Measurements from ENCODE around the gene IDUA.

The IDUA gene

DNA sequence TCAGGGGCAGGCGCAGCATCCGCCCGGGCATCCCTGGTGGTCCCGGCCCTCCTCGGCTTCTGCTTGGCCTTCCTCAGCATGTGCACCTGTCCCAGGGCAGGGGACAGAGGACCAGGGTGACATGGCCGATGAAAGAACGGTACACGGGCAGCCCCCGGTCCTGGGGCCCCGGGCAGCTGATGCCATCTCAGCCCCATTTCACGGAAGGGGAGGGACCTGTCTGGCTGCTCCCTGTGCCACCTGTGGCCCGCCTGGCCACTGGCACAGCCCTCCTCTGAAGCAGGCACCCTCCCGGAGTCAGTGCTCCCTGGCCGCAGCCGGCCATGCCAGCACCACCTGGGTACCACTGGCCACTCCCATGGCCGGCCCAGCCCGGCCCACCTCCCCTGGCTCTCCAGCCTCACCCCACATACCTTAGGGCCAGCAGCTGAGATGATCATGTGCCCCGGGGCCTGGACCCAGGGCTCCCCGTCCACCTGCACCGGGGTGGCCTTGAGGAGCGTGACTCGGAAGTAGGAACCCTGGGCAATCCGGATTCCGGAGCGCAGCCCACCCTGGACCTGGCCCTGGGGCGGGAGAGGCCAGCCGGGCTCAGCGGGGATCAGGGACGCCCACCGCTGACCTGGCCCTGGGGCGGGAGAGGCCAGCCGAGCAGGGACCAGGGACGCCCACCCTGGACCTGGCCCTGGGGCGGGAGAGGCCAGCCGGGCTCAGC lies 26.1 kb upstream of the IDUA start:
- no peak overlapping the region for H3K27ac ChIP-seq
- H3K27me3 ChIP-seq, result no peaks in the 10 kb centered on the region
- intact Hi-C loops (cut with DNase I; ENCODE audit: low total_unique reads), result no loop called here
- TF ChIP-seq, protein P1, sequence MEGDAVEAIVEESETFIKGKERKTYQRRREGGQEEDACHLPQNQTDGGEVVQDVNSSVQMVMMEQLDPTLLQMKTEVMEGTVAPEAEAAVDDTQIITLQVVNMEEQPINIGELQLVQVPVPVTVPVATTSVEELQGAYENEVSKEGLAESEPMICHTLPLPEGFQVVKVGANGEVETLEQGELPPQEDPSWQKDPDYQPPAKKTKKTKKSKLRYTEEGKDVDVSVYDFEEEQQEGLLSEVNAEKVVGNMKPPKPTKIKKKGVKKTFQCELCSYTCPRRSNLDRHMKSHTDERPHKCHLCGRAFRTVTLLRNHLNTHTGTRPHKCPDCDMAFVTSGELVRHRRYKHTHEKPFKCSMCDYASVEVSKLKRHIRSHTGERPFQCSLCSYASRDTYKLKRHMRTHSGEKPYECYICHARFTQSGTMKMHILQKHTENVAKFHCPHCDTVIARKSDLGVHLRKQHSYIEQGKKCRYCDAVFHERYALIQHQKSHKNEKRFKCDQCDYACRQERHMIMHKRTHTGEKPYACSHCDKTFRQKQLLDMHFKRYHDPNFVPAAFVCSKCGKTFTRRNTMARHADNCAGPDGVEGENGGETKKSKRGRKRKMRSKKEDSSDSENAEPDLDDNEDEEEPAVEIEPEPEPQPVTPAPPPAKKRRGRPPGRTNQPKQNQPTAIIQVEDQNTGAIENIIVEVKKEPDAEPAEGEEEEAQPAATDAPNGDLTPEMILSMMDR (IDR thresholded peaks at IDR 0.05), result no peak
- no peak overlapping the region for H3K4me3 ChIP-seq
- H3K36me3 ChIP-seq, result peaks cover 4 to 97% (median 58%) of the 10 kb centered on the region in 3 donors
- DNase-seq, result no peak
- H3K9me3 ChIP-seq, result no peaks in the 10 kb centered on the region
- no peaks in the 10 kb centered on the region for H3K4me1 ChIP-seq

DNA sequence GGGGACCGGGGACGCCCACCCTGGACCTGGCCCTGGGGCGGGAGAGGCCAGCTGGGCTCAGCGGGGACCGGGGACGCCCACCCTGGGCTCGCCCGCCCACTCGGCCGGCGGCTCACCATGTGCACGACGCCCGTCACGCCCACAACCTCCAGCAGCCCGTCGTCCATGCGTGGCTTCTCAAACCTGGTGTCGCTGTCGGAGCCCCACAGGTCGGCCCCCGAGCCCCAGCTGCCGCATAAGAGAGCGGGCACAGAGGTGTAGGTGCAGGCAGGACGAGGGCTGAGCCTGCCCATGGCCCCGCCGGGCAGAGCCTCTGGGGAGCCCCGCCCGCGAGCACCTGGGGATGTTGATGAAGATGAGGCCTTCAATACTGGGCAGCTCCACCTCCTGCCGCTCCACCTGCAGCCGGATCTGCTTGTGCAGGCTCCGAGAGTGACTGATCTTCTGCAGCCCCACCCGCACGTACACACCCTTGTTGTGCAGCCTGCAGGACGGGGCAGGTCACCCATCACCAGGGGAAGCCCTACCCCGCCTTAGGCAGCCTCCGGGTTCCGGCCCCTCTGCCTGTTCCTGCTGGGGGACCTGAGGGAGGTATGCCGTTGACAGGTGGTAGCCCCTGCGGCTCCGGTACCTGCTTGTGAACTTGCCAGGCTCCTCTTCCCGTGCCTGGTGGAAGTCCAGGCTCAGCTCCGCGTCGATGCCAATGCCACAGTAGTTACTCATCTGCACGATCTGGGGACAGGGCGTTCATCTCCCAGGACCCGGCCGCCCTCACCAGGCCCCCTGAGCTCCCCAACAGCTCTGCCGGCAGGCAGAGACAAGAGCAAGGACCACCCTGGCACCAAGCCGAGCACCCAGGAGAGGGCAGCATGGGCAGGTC lies 25.3 kb upstream of the IDUA start:
- peak in 1 of 2 donors; percentile 62 for DNase-seq
- TF ChIP-seq, protein P1 (IDR thresholded peaks at IDR 0.05), result no peak
- Histone ChIP-seq H3K4me3 (no peak overlapping the region), H3K27me3 (no peaks in the 10 kb centered on the region), H3K27ac (no peak overlapping the region), H3K4me1 (no peaks in the 10 kb centered on the region), H3K36me3 (peaks cover 4 to 97% (median 61%) of the 10 kb centered on the region in 3 donors), H3K9me3 (no peaks in the 10 kb centered on the region)
- intact Hi-C loops (cut with DNase I; ENCODE audit: low total_unique reads), result no loop called here

DNA sequence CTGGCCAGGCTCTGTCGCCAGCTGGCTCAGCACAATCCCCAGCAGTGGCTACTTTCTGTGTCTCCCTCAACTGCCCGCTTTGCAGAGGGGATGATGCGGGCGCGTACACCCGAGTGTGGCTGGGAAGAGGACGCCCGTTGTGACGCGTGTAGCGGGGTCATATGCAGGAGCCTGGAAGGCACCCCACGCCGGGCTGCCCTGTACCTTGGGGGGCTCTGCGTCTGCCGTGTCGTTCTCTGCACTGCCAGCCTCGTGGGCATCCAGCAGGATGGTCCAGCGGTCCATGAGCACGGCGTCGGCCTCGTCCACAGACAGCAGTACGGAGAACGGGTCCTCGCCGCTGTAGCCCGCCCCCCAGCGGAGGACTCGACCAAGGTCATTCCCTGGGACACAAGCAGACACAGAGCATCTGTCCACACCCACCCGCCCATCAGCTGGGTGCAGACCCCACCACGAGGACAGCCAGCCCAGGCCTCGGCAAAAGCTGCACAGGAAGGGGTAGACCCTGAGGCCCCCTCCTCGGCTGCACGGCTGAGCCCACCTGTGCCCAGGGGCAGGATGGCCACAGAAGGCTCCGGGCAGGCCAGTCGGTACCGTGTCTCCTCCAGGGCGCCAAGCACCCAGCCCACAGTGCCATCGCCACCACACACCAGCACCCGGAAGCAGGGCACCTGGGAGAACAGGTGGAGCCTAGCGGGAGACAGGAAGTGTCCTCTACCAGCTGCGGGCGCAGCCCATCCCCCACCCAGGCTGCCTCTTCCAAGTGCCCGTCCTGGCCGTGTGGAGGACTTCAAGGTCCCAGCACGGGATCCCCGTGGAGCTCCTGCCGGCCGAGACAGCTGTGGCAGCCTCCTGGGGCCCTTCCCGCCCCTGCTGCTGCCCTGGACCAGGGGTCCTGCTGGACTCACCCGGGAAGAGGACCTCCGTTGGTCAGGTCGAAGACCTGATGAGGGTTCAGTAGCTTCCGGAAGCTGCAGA lies 24.3 kb upstream of the IDUA start:
- no peaks in the 10 kb centered on the region for H3K9me3 ChIP-seq
- H3K4me1 ChIP-seq, result peaks cover 0 to 2% (median under 1%) of the 10 kb centered on the region in 4 donors
- H3K4me3 ChIP-seq, result no peak overlapping the region
- peaks cover 4 to 97% (median 61%) of the 10 kb centered on the region in 3 donors for H3K36me3 ChIP-seq
- DNase-seq, result peak in 1 of 2 donors; percentile 63
- H3K27ac ChIP-seq, result no peak overlapping the region
- TF ChIP-seq, protein P1 (IDR thresholded peaks at IDR 0.05), result no peak
- H3K27me3 ChIP-seq, result no peaks in the 10 kb centered on the region
- intact Hi-C loops (cut with DNase I; ENCODE audit: low total_unique reads), result no loop called here

DNA sequence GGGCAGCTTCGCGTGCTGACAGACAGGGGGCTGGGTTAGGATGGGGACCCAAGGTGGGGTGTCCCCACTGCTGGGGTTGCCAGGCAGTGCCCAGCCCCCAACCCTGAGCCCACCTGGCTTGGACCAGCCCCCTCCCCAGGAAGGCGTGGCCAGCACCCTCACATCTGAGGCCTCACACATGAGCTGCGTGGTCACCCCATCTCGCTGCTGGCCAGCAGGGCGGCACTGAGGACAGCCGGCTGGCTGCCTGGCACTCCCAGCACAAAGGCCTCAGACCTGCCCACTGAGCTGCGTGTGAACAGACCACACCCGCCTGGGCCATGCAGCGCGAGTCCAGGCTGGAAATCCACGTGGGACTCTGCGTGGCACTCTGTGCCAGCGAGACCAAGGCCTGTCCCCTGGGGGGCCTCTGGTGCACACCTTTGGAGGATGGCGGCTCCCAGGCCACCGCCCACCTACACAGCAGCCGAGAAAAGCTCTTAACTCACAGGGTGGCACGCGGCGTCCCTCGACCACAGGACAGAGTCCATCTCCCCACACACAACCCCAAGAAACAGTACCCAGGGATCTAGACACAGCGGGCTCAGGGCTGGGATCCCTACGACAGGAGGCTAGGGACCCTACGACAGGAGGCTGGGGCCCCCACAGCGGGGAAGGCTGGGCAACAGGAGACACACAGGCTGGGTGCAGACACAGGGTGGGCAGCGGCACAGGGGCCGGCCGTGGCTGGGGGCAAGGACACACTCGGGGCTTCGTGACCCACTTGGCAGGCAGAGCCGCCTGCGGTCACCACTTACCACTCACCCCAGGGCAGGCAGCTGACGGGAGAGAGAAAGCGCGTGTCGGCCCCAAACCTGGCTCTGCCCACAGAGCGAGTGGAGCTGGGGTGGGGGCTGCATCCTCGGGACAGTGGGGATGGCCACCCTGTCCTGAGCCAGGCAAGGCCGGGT lies 23.3 kb upstream of the IDUA start:
- Histone ChIP-seq H3K36me3 (peaks cover 4 to 89% (median 54%) of the 10 kb centered on the region in 3 donors), H3K27me3 (peaks cover 0 to 7% of the 10 kb centered on the region in 2 donors), H3K9me3 (no peaks in the 10 kb centered on the region), H3K27ac (no peak overlapping the region), H3K4me1 (peaks cover 0 to 12% (median 7%) of the 10 kb centered on the region in 4 donors), H3K4me3 (no peak overlapping the region)
- DNase-seq, result peak in 1 of 2 donors; percentile 61
- intact Hi-C loops (cut with DNase I; ENCODE audit: low total_unique reads), result no loop called here
- TF ChIP-seq, protein P1 (IDR thresholded peaks at IDR 0.05), result no peak

Measured in tibial artery (tissue), 4 donors.